ENCODE measurements around the gene LEPROT. TPM values are rescaled to one million over a fixed set of nuclear protein-coding genes. Genes with fewer than 3 reads are reported as not detected.

Gene LEPROT
- total RNA-seq, 4 donors from 2014 or later = 54.5 to 73.3 (median 66.7) TPM

DNA sequence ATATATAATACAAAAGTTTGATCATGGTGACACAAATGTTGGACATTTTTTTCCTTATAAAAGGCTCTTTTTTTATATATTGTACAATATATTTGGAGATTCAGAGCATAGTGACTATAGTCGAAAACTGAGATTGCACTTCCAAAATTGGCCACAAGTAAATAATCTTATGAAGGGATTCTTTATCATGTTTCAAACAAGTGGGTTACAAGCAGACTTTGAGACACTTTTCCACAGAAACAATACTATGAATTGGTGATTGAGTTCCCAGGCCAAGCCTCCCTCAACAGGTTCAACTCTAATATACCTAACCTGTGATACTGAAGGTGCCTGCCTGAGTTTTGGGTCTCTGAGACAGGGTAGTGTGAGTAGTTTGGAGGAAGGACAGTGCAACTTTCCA lies 13.8 kb downstream of the LEPROT start:
- Histone ChIP-seq H3K9me3 (no peaks in the 10 kb centered on the region), H3K36me3 (peaks cover 0 to 37% (median 27%) of the 10 kb centered on the region in 4 donors), H3K4me3 (no peak overlapping the region), H3K4me1 (peaks cover 4 to 31% (median 21%) of the 10 kb centered on the region in 4 donors), H3K27ac (replicated peaks in 1 of 4) (no peak overlapping the region), H3K27me3 (no peaks in the 10 kb centered on the region)
- 95% methylated on average over 1 of the region's 1 CpG for WGBS
- intact Hi-C loops (cut with DNase I) = loop anchor here (5.0 kb wide), 1 partner anchor 253 kb away; no protein-coding TSS in a partner anchor
- TF ChIP-seq, protein P1, sequence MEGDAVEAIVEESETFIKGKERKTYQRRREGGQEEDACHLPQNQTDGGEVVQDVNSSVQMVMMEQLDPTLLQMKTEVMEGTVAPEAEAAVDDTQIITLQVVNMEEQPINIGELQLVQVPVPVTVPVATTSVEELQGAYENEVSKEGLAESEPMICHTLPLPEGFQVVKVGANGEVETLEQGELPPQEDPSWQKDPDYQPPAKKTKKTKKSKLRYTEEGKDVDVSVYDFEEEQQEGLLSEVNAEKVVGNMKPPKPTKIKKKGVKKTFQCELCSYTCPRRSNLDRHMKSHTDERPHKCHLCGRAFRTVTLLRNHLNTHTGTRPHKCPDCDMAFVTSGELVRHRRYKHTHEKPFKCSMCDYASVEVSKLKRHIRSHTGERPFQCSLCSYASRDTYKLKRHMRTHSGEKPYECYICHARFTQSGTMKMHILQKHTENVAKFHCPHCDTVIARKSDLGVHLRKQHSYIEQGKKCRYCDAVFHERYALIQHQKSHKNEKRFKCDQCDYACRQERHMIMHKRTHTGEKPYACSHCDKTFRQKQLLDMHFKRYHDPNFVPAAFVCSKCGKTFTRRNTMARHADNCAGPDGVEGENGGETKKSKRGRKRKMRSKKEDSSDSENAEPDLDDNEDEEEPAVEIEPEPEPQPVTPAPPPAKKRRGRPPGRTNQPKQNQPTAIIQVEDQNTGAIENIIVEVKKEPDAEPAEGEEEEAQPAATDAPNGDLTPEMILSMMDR (IDR thresholded peaks at IDR 0.05) = peak in 1 of 3 experiments; percentile 24
- TF ChIP-seq POLR2A (IDR thresholded peaks at IDR 0.05; ENCODE audit: low read depth) = no peak
- no peak for DNase-seq (ENCODE audit: extremely low spot score)

GRCh38 chr1:65434760-65435159 lies 14.3 kb downstream of the LEPROT start:
- peaks cover 4 to 28% (median 18%) of the 10 kb centered on the region in 4 donors for H3K4me1 ChIP-seq
- H3K9me3 ChIP-seq = no peaks in the 10 kb centered on the region
- intact Hi-C loops (cut with DNase I) = loop anchor here (5.0 kb wide), 1 partner anchor 253 kb away; no protein-coding TSS in a partner anchor
- DNase-seq (ENCODE audit: extremely low spot score) = no peak
- H3K27ac ChIP-seq (replicated peaks in 1 of 4) = no peak overlapping the region
- H3K4me3 ChIP-seq = no peak overlapping the region
- 85% methylated on average over 3 of the region's 3 CpGs for WGBS
- TF ChIP-seq POLR2A (IDR thresholded peaks at IDR 0.05; ENCODE audit: low read depth) = no peak
- TF ChIP-seq POLR2AphosphoS5 (IDR thresholded peaks at IDR 0.05) = no peak
- TF ChIP-seq, protein P1 (IDR thresholded peaks at IDR 0.05) = no peak
- TF ChIP-seq EP300 (IDR thresholded peaks at IDR 0.05) = no peak
- H3K27me3 ChIP-seq = no peaks in the 10 kb centered on the region
- peaks cover 0 to 36% (median 26%) of the 10 kb centered on the region in 4 donors for H3K36me3 ChIP-seq

DNA sequence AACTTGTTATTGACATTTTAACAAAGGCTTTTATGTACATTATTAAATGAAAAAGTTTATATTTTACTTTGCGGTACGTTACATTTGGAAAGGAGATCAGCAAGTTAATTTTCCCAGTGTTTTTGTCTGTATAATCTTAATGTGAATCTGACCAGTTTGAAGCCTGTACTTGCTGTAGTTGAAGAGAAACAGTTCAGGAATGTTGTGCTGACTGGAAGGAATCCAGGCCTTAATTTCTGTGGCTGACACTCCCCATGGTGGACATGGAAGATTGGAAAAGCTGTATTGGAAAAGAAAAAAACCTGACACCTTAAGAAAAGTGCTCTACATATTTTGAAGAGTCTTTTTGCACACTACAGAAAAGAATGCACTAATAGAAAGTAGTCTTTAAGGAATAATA lies 15.5 kb downstream of the LEPROT start:
- Histone ChIP-seq H3K27ac (replicated peaks in 1 of 4) (no peak overlapping the region), H3K36me3 (peaks cover 0 to 26% (median 16%) of the 10 kb centered on the region in 4 donors), H3K4me1 (peaks cover 4 to 16% (median 12%) of the 10 kb centered on the region in 4 donors), H3K4me3 (no peak overlapping the region), H3K9me3 (no peaks in the 10 kb centered on the region), H3K27me3 (no peaks in the 10 kb centered on the region)
- no peak for DNase-seq (ENCODE audit: extremely low spot score)
- WGBS = 42% methylated on average over 2 of the region's 2 CpGs
- TF ChIP-seq, protein P1 (IDR thresholded peaks at IDR 0.05) = no peak
- TF ChIP-seq POLR2AphosphoS5 (IDR thresholded peaks at IDR 0.05) = no peak
- no peak for TF ChIP-seq POLR2A (IDR thresholded peaks at IDR 0.05; ENCODE audit: low read depth)
- no peak for TF ChIP-seq EP300 (IDR thresholded peaks at IDR 0.05)
- intact Hi-C loops (cut with DNase I) = no loop called here

DNA sequence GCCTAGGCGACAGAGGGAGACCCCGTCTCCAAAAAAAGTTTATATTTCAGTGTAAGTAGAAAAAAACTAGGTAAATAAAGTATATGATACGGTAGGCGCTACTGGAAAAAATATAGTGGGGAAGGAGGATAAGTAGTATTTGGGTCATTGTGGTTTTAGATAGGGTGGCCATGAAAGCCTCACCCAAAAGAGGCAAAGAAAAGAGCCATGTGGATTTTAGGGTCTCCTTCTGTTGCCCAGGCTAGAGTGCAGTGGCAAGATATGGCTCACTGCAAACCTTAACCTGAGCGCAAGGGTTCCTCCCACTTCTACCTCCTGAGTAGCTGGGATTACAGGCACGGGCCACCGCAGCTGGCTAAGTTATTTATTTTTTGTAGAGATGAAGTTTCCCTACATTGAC lies 17.1 kb downstream of the LEPROT start:
- no peak for DNase-seq (ENCODE audit: extremely low spot score)
- 96% methylated on average over 7 of the region's 7 CpGs for WGBS
- TF ChIP-seq POLR2A (IDR thresholded peaks at IDR 0.05; ENCODE audit: low read depth) (no peak), POLR2AphosphoS5 (IDR thresholded peaks at IDR 0.05) (no peak), EP300 (IDR thresholded peaks at IDR 0.05) (no peak)
- TF ChIP-seq, protein P1 (IDR thresholded peaks at IDR 0.05) = no peak
- Histone ChIP-seq H3K36me3 (peaks cover 0 to 15% (median 7%) of the 10 kb centered on the region in 4 donors), H3K4me1 (peaks cover 4 to 15% (median 10%) of the 10 kb centered on the region in 4 donors), H3K27me3 (no peaks in the 10 kb centered on the region), H3K9me3 (no peaks in the 10 kb centered on the region), H3K4me3 (no peak overlapping the region), H3K27ac (replicated peaks in 1 of 4) (no peak overlapping the region)
- intact Hi-C loops (cut with DNase I) = no loop called here
